HUES48 (cell line): ENCODE measurements around the gene FIBCD1.

Experiments
- H3K27ac ChIP-seq: one replicate; pipeline ENCODE4 v1.7.0; 2013; ENCODE audit warnings: low read depth, low read length, inconsistent platforms
- H3K27me3 ChIP-seq: 2 replicates; pipeline ENCODE4 v1.6.1; 2013; ENCODE audit warnings: mild to moderate bottlenecking, low read length; ENCODE audit not compliant: control insufficient read depth, insufficient read depth
- H3K36me3 ChIP-seq: 2 replicates; pipeline ENCODE4 v1.6.1; 2013; ENCODE audit warnings: low read length; ENCODE audit not compliant: control insufficient read depth, insufficient read depth
- H3K4me1 ChIP-seq: 2 replicates; pipeline ENCODE4 v1.6.1; 2013; ENCODE audit warnings: mild to moderate bottlenecking, low read length; ENCODE audit not compliant: control insufficient read depth, insufficient read depth
- H3K4me3 ChIP-seq: 2 replicates; pipeline ENCODE4 v1.5.1; 2013; ENCODE audit warnings: mild to moderate bottlenecking, low read depth, low read length
- H3K9ac ChIP-seq: 2 replicates; pipeline ENCODE4 v1.6.1; 2013; ENCODE audit warnings: mild to moderate bottlenecking, low read depth, low read length, moderate library complexity
- H3K9me3 ChIP-seq: 2 replicates; pipeline ENCODE4 v1.6.1; 2013; ENCODE audit warnings: low read length; ENCODE audit not compliant: control insufficient read depth, insufficient read depth

Gene FIBCD1

GRCh38 chr9:130894546-130894945 lies 44.5 kb downstream of the FIBCD1 start:
- no peak overlapping the region for H3K9ac ChIP-seq
- no peaks in the 10 kb centered on the region for H3K9me3 ChIP-seq
- peaks cover 28% of the 10 kb centered on the region for H3K36me3 ChIP-seq
- H3K27me3 ChIP-seq, result no peaks in the 10 kb centered on the region
- no peak overlapping the region for H3K27ac ChIP-seq
- no peaks in the 10 kb centered on the region for H3K4me1 ChIP-seq
- H3K4me3 ChIP-seq, result no peak overlapping the region

- Histone ChIP-seq H3K4me3 (no peak overlapping the region), H3K36me3 (peaks cover 34% of the 10 kb centered on the region), H3K27me3 (no peaks in the 10 kb centered on the region), H3K27ac (no peak overlapping the region), H3K9me3 (no peaks in the 10 kb centered on the region), H3K9ac (no peak overlapping the region), H3K4me1 (no peaks in the 10 kb centered on the region)
Measured at GRCh38 chr9:130893341-130894101, 45.5 kb downstream of the FIBCD1 start.

GRCh38 chr9:130892477-130893304 lies 46.4 kb downstream of the FIBCD1 start:
- no peak overlapping the region for H3K4me3 ChIP-seq

GRCh38 chr9:130891688-130892476 lies 47.2 kb downstream of the FIBCD1 start:
- Histone ChIP-seq H3K27ac (no peak overlapping the region), H3K36me3 (peaks cover 51% of the 10 kb centered on the region), H3K9ac (no peak overlapping the region), H3K9me3 (no peaks in the 10 kb centered on the region), H3K27me3 (no peaks in the 10 kb centered on the region), H3K4me3 (no peak overlapping the region), H3K4me1 (no peaks in the 10 kb centered on the region)

More at GRCh38 chr9:130892477-130893304, 46.4 kb downstream of the FIBCD1 start:
- Histone ChIP-seq H3K4me1 (no peaks in the 10 kb centered on the region), H3K27ac (no peak overlapping the region), H3K27me3 (no peaks in the 10 kb centered on the region), H3K9ac (no peak overlapping the region; the same call in 1 of the 2 replicates), H3K9me3 (no peaks in the 10 kb centered on the region), H3K36me3 (peaks cover 43% of the 10 kb centered on the region)

- no peak overlapping the region for H3K4me3 ChIP-seq
- no peaks in the 10 kb centered on the region for H3K4me1 ChIP-seq
- peaks cover 59% of the 10 kb centered on the region for H3K36me3 ChIP-seq
- no peak overlapping the region for H3K27ac ChIP-seq
- H3K27me3 ChIP-seq, result no peaks in the 10 kb centered on the region
- H3K9ac ChIP-seq, result no peak overlapping the region
- H3K9me3 ChIP-seq, result no peaks in the 10 kb centered on the region
Measured at GRCh38 chr9:130890870-130891687, 48.0 kb downstream of the FIBCD1 start.

GRCh38 chr9:130890124-130890523 lies 48.9 kb downstream of the FIBCD1 start:
- no peak overlapping the region for H3K4me3 ChIP-seq
- no peak overlapping the region for H3K9ac ChIP-seq
- peaks cover 68% of the 10 kb centered on the region for H3K36me3 ChIP-seq
- H3K9me3 ChIP-seq, result no peaks in the 10 kb centered on the region
- no peaks in the 10 kb centered on the region for H3K27me3 ChIP-seq
- no peaks in the 10 kb centered on the region for H3K4me1 ChIP-seq
- H3K27ac ChIP-seq, result no peak overlapping the region

- Histone ChIP-seq H3K27me3 (no peaks in the 10 kb centered on the region), H3K9ac (no peak overlapping the region), H3K4me3 (no peak overlapping the region), H3K9me3 (no peaks in the 10 kb centered on the region), H3K27ac (no peak overlapping the region), H3K4me1 (no peaks in the 10 kb centered on the region), H3K36me3 (peaks cover 87% of the 10 kb centered on the region)
Measured at GRCh38 chr9:130888146-130888885, 50.7 kb downstream of the FIBCD1 start.

GRCh38 chr9:130887494-130888144 lies 51.4 kb downstream of the FIBCD1 start:
- Histone ChIP-seq H3K9me3 (no peaks in the 10 kb centered on the region), H3K9ac (no peak overlapping the region), H3K4me3 (no peak overlapping the region), H3K4me1 (no peaks in the 10 kb centered on the region), H3K36me3 (peaks cover 87% of the 10 kb centered on the region), H3K27me3 (no peaks in the 10 kb centered on the region), H3K27ac (no peak overlapping the region)

- Histone ChIP-seq H3K9me3 (no peaks in the 10 kb centered on the region), H3K4me3 (no peak overlapping the region), H3K9ac (no peak overlapping the region), H3K36me3 (peaks cover 88% of the 10 kb centered on the region), H3K27ac (no peak overlapping the region), H3K4me1 (no peaks in the 10 kb centered on the region), H3K27me3 (no peaks in the 10 kb centered on the region)
Measured at GRCh38 chr9:130886981-130887380, 52.1 kb downstream of the FIBCD1 start.
